ENCODE measurements around the gene RNF157. TPM values are rescaled to one million over a fixed set of nuclear protein-coding genes. Genes with fewer than 3 reads are reported as not detected.
"Not testable (repeated sequence)": the region's sequence is repeated elsewhere in the genome, so short reads cannot be mapped to it uniquely, and the experiment has no call there.

The RNF157 gene
- total and polyA plus RNA-seq, 9 donors = 1.3 to 4.3 (median 2.5) TPM

DNA sequence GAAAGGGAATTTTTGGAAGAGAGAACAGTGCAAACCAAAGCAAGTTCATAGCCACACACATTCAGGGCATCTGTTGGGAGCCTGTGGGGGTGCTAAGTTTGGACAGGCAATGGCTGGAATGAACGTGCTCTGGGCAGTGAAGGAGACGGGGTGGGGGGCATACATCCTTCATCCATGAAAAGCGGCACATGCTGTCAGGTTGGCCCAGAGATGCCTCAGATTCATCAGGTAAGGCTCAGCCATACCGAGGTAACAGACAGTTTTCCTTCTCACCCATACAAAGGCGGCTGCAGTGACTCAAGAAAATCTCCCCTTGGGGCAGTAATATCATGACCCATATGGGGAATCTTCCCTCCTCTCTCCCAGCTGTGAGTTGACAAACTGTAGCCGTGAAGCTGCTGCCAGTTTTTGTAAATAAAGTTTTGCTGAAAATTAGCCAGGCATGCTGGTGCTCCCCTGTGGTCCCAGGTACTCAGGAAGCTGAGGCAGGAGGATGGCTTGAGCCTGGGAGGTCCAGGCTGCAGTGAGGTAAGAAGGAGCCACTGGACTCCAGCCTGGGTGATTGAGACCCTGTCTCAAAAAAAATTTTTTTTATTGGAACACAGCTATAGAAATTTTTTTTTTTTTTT lies 15.6 kb upstream of the RNF157 start:
- intact Hi-C loops (cut with DNase I) = no loop called here
- Histone ChIP-seq H3K4me3 (no peak overlapping the region), H3K4me1 (ENCODE audit: insufficient read depth) (no peaks in the 10 kb centered on the region), H3K27me3 (no peaks in the 10 kb centered on the region), H3K9me3 (no peaks in the 10 kb centered on the region), H3K27ac (no peak overlapping the region), H3K36me3 (no peaks in the 10 kb centered on the region)
- no peak for DNase-seq
- TF ChIP-seq POLR2A (IDR thresholded peaks at IDR 0.05) = no peak
- no peak for TF ChIP-seq EP300 (IDR thresholded peaks at IDR 0.05)
- TF ChIP-seq, protein P1, sequence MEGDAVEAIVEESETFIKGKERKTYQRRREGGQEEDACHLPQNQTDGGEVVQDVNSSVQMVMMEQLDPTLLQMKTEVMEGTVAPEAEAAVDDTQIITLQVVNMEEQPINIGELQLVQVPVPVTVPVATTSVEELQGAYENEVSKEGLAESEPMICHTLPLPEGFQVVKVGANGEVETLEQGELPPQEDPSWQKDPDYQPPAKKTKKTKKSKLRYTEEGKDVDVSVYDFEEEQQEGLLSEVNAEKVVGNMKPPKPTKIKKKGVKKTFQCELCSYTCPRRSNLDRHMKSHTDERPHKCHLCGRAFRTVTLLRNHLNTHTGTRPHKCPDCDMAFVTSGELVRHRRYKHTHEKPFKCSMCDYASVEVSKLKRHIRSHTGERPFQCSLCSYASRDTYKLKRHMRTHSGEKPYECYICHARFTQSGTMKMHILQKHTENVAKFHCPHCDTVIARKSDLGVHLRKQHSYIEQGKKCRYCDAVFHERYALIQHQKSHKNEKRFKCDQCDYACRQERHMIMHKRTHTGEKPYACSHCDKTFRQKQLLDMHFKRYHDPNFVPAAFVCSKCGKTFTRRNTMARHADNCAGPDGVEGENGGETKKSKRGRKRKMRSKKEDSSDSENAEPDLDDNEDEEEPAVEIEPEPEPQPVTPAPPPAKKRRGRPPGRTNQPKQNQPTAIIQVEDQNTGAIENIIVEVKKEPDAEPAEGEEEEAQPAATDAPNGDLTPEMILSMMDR (IDR thresholded peaks at IDR 0.05) = no peak
- WGBS, 3 donors = 51 to 66% (median 56%) methylated on average over 6 of the region's 6 CpGs

DNA sequence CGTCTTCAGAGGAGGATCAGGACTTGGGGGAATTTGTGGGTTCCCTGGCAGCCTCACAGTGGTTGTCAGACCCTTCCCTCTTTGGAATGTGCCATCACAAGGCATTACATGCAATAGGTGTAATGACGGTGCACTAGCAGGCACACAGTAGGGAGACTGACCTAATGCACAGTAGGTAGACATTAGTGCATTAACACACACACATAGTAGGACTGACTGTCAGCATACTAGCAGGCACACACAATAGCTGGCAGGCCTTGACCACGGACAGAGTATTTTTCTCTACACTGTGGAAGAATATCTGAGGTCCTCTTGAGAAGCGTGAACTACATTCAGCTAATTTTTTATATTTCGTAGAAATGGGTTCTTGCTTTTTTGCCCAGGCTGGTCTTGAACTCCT lies 14.0 kb upstream of the RNF157 start:
- no peak for DNase-seq
- TF ChIP-seq EP300 (IDR thresholded peaks at IDR 0.05) (no peak), POLR2A (IDR thresholded peaks at IDR 0.05) (no peak)
- TF ChIP-seq, protein P1 (IDR thresholded peaks at IDR 0.05) = no peak
- no peaks in the 10 kb centered on the region for H3K36me3 ChIP-seq
- H3K4me1 ChIP-seq (ENCODE audit: insufficient read depth) = no peaks in the 10 kb centered on the region
- no peaks in the 10 kb centered on the region for H3K27me3 ChIP-seq
- WGBS, 3 donors = 78 to 84% (median 82%) methylated on average over 5 of the region's 5 CpGs
- no peaks in the 10 kb centered on the region for H3K9me3 ChIP-seq
- no peak overlapping the region for H3K27ac ChIP-seq
- no peak overlapping the region for H3K4me3 ChIP-seq
- intact Hi-C loops (cut with DNase I) = no loop called here

GRCh38 chr17:76253841-76254240 lies 13.5 kb upstream of the RNF157 start:
- Histone ChIP-seq H3K27ac (no peak overlapping the region), H3K36me3 (no peaks in the 10 kb centered on the region), H3K27me3 (no peaks in the 10 kb centered on the region), H3K9me3 (no peaks in the 10 kb centered on the region), H3K4me1 (ENCODE audit: insufficient read depth) (no peaks in the 10 kb centered on the region), H3K4me3 (no peak overlapping the region)
- DNase-seq = no peak
- TF ChIP-seq POLR2A (IDR thresholded peaks at IDR 0.05) (no peak), EP300 (IDR thresholded peaks at IDR 0.05) (no peak)
- TF ChIP-seq, protein P1 (IDR thresholded peaks at IDR 0.05) = no peak
- 64 to 73% (median 70%) methylated on average over 7 of the region's 7 CpGs for WGBS, 3 donors
- intact Hi-C loops (cut with DNase I) = no loop called here

DNA sequence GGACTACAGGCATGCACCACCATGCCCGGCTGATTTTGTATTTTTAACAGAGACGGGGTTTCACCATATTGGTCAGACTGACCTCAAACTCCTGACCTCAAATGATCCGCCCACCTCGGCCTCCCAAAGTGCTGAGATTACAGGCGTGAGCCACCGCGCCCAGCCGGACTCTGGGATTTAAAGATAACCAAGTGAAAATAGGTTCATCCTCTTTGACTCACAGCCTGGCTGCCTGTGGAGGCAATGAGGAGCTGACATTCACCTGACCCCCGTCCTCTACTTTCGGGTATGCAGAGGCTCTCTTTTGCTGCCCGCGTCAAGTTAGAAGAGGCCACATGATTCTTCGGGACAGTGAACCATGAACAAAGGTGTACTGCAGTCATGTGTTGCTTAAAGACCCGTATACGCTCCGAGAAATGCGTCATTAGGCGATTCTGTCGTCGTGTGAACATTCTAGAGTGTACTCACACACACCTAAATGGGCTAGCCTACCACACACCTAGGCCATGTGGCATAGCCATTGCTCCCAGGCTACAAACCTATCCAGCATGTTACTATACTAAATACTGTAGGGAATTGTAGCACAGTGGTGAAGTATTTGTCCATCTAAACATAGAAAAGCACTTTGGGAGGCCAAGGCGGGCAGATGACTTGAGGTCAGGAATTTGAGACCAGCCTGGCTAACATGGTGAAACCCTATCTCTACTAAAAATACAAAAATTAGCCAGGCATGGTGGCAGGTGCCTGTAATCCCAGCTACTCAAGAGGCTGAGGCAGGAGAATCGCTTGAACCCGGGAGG lies 12.9 kb upstream of the RNF157 start:
- H3K36me3 ChIP-seq; intact Hi-C loops (cut with DNase I); H3K4me1 ChIP-seq (ENCODE audit: insufficient read depth); H3K27me3 ChIP-seq; H3K9me3 ChIP-seq; H3K4me3 ChIP-seq; DNase-seq; H3K27ac ChIP-seq: not testable (repeated sequence)
- WGBS, 3 donors = 85 to 92% (median 89%) methylated on average over 23 of the region's 23 CpGs

All from ovary (tissue), 9 donors.